UCSD-AML1 (cell line): ENCODE data around the gene FMNL2.

Source experiments
- DNase-seq: peaks from one replicate; lab custom pipeline; 2025; ENCODE audit not compliant: unreplicated experiment; lab: John Stamatoyannopoulos, UW

FMNL2 gene

GRCh38 chr2:152603166-152603565 is 268.2 kb downstream of the FMNL2 start:
- no peak for DNase-seq

- no peak for DNase-seq
These were observed 271.1 kb downstream of the FMNL2 start for GRCh38 chr2:152606081-152606480.

- no peak for DNase-seq
These were observed 272.0 kb downstream of the FMNL2 start for GRCh38 chr2:152606941-152607340.

GRCh38 chr2:152607793-152608300 is 272.9 kb downstream of the FMNL2 start:
- no peak for DNase-seq

GRCh38 chr2:152609154-152609553 is 274.2 kb downstream of the FMNL2 start:
- DNase-seq = no peak

GRCh38 chr2:152609699-152610098 is 274.7 kb downstream of the FMNL2 start:
- no peak for DNase-seq

- peak; percentile 55 for DNase-seq
These were observed 276.7 kb downstream of the FMNL2 start for GRCh38 chr2:152611458-152612231.

- DNase-seq = no peak
These were observed 278.3 kb downstream of the FMNL2 start for GRCh38 chr2:152613235-152613634.

- DNase-seq = no peak
These were observed 280.2 kb downstream of the FMNL2 start for GRCh38 chr2:152615177-152615576.

GRCh38 chr2:152617456-152618192 is 282.6 kb downstream of the FMNL2 start:
- DNase-seq = no peak

- DNase-seq = no peak
These were observed 283.2 kb downstream of the FMNL2 start for GRCh38 chr2:152618193-152618564.

- no peak for DNase-seq
These were observed 285.2 kb downstream of the FMNL2 start for GRCh38 chr2:152620208-152620607.

GRCh38 chr2:152620985-152621384 is 286.0 kb downstream of the FMNL2 start:
- DNase-seq = no peak

GRCh38 chr2:152622219-152622618 is 287.2 kb downstream of the FMNL2 start:
- DNase-seq = no peak

- no peak for DNase-seq
These were observed 288.2 kb downstream of the FMNL2 start for GRCh38 chr2:152623076-152623740.

- no peak for DNase-seq
These were observed 288.8 kb downstream of the FMNL2 start for GRCh38 chr2:152623775-152624174.

GRCh38 chr2:152624805-152625204 is 289.8 kb downstream of the FMNL2 start:
- no peak for DNase-seq

GRCh38 chr2:152626911-152627339 is 292.0 kb downstream of the FMNL2 start:
- no peak for DNase-seq

- DNase-seq = no peak
These were observed 292.5 kb downstream of the FMNL2 start for GRCh38 chr2:152627351-152627957.

GRCh38 chr2:152629202-152629601 is 294.2 kb downstream of the FMNL2 start:
- DNase-seq = no peak

- no peak for DNase-seq
These were observed 295.5 kb downstream of the FMNL2 start for GRCh38 chr2:152630466-152630865.
